Right lobe of liver (tissue), 4 donors: ENCODE data around the gene CUEDC2.

Source experiments
- POLR2A ChIP-seq: fragments of 450-650 bp; IDR thresholded peaks from one replicate; pipeline ENCODE4 v1.6.1; 2017; ENCODE audit warnings: antibody characterized with exemption, mild to moderate bottlenecking
- TF ChIP-seq, protein P1 (sequence below), 4 donors: fragments of 200-600 bp in 3 of 4; fragments of 450-650 bp in 1 of 4; IDR thresholded peaks; one replicate each; pipeline versions ENCODE4 v1.5.1 to v1.8.0; 2016 to 2022; ENCODE audit warnings: antibody characterized with exemption in 4 of 4, mild to moderate bottlenecking in 2 of 4
- donor health status: DM: no; HTN: no; CAD: no.
- donor health status: DM: no; HTN: no; CAD: no.
- donor health status: DM: no; HTN: yes; CAD: no.

GRCh38 chr10:102461187-102462054, 29.0 kb upstream of the CUEDC2 start:
- TF ChIP-seq, protein P1, sequence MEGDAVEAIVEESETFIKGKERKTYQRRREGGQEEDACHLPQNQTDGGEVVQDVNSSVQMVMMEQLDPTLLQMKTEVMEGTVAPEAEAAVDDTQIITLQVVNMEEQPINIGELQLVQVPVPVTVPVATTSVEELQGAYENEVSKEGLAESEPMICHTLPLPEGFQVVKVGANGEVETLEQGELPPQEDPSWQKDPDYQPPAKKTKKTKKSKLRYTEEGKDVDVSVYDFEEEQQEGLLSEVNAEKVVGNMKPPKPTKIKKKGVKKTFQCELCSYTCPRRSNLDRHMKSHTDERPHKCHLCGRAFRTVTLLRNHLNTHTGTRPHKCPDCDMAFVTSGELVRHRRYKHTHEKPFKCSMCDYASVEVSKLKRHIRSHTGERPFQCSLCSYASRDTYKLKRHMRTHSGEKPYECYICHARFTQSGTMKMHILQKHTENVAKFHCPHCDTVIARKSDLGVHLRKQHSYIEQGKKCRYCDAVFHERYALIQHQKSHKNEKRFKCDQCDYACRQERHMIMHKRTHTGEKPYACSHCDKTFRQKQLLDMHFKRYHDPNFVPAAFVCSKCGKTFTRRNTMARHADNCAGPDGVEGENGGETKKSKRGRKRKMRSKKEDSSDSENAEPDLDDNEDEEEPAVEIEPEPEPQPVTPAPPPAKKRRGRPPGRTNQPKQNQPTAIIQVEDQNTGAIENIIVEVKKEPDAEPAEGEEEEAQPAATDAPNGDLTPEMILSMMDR (IDR thresholded peaks at IDR 0.05), result no peak
- TF ChIP-seq POLR2A, result peak; percentile 63
